DND-41 (cell line): ENCODE results near the gene SRRM1.
"Not testable (repeated sequence)": the region's sequence is repeated elsewhere in the genome, so short reads cannot be mapped to it uniquely, and the experiment has no call there.

ENCODE experiments used
- ATAC-seq: fragments of 200-7000 bp; cut with Tn5 transposase; 3 replicates; pipeline ENCODE4 v1.9.1; 2021; ENCODE audit warnings: low read depth; ENCODE audit not compliant: insufficient read depth
- DNase-seq: peaks from one replicate; pipeline ENCODE4 v3.0.0-alpha.2; 2020
- H2AFZ ChIP-seq: 2 replicates; pipeline ENCODE4 v1.6.0; 2012; ENCODE audit warnings: low read depth, low read length
- H3K27ac ChIP-seq: 2 replicates; pipeline ENCODE4 v1.5.1; 2012; ENCODE audit warnings: low read length, inconsistent platforms
- H3K27me3 ChIP-seq: fragments of 200-600 bp; sonication (generic); 2 replicates; pipeline ENCODE4 v1.6.0; 2012; ENCODE audit warnings: low read length, mild to moderate bottlenecking, inconsistent platforms; ENCODE audit not compliant: insufficient read depth, poor library complexity
- H3K36me3 ChIP-seq: 2 replicates; pipeline ENCODE4 v1.5.1; 2012; ENCODE audit warnings: low read length, inconsistent platforms; ENCODE audit not compliant: insufficient read depth
- H3K4me1 ChIP-seq: 2 replicates; pipeline ENCODE4 v1.5.1; 2012; ENCODE audit warnings: mild to moderate bottlenecking, low read length; ENCODE audit not compliant: insufficient read depth
- H3K4me2 ChIP-seq: 2 replicates; pipeline ENCODE4 v1.6.0; 2012; ENCODE audit warnings: mild to moderate bottlenecking, moderate library complexity, low read length, inconsistent platforms; ENCODE audit not compliant: insufficient read depth
- H3K4me3 ChIP-seq, 2 experiments: fragments of 200-600 bp in 1 of 2; shearing (Covaris generic) in 1 of 2; 2 replicates each; pipeline ENCODE4 v1.5.1; 2012 to 2016; ENCODE audit warnings: inconsistent platforms in 2 of 2, low read length in 2 of 2, mild to moderate bottlenecking in 2 of 2, low read depth in 1 of 2, moderate library complexity in 1 of 2
- H3K79me2 ChIP-seq: 2 replicates; pipeline ENCODE4 v1.6.0; 2012; ENCODE audit warnings: low read length, inconsistent platforms; ENCODE audit not compliant: insufficient read depth
- H3K9ac ChIP-seq: 2 replicates; pipeline ENCODE4 v1.6.0; 2012; ENCODE audit warnings: low read depth, mild to moderate bottlenecking, inconsistent platforms, low read length, moderate library complexity
- H3K9me3 ChIP-seq: 2 replicates; pipeline ENCODE4 v1.5.1; 2012; ENCODE audit warnings: low read length, moderate library complexity, mild to moderate bottlenecking, inconsistent platforms; ENCODE audit not compliant: insufficient read depth, severe bottlenecking
- H4K20me1 ChIP-seq: 2 replicates; pipeline ENCODE4 v1.6.0; 2012; ENCODE audit warnings: low read length; ENCODE audit not compliant: insufficient read depth
- CTCF ChIP-seq: IDR thresholded peaks from 2 replicates; pipeline ENCODE4 v1.5.1; 2012; ENCODE audit warnings: borderline replicate concordance, low read length, moderate library complexity, mild to moderate bottlenecking; ENCODE audit not compliant: poor library complexity, severe bottlenecking; ENCODE audit errors: extremely low read depth
- EZH2 ChIP-seq: IDR thresholded peaks from 3 replicates; pipeline ENCODE4 v1.6.1; 2012; ENCODE audit warnings: borderline replicate concordance, low read depth, mild to moderate bottlenecking, moderate library complexity, low read length, inconsistent platforms; ENCODE audit not compliant: severe bottlenecking

SRRM1 gene

DNA sequence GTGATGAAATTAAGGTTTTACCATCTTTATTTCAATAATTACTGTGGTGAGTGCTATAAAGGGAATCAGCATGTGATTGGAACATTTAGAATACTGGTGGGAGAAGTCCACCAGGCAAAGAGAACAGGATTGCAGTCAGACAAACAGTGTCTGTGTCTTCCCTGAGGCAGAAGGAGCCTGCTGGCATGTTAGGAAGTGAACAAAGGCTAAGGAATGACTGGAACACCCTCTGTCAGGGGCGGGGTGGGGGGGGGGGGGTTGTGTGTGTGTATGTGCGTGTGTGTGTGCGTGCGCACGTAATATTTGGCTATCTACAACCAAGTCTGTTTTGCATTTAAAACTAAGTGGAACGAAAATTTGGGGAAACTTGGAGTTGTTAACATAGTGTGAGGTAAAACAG lies 30.2 kb downstream of the SRRM1 start:
- H3K27ac ChIP-seq = no peak overlapping the region
- ATAC-seq (no peak), DNase-seq (no peak)
- H3K4me2 ChIP-seq = no peak overlapping the region
- no peaks in the 10 kb centered on the region for H3K4me1 ChIP-seq
- no peak for TF ChIP-seq EZH2
- TF ChIP-seq CTCF = no peak
- H3K4me3 ChIP-seq = no peak overlapping the region
- H3K36me3 ChIP-seq = peaks cover 68% of the 10 kb centered on the region
- H3K9me3 ChIP-seq = no peaks in the 10 kb centered on the region
- H3K27me3 ChIP-seq = no peaks in the 10 kb centered on the region
- H3K9ac ChIP-seq = no peak overlapping the region
- peaks cover 7% of the 10 kb centered on the region; the same call in 1 of the 2 replicates for H4K20me1 ChIP-seq
- H3K79me2 ChIP-seq = no peaks in the 10 kb centered on the region
- no peak overlapping the region for H2AFZ ChIP-seq

GRCh38 chr1:24678421-24678820 lies 35.3 kb downstream of the SRRM1 start:
- not testable (repeated sequence) for H2AFZ ChIP-seq, H3K4me3 ChIP-seq, H3K27ac ChIP-seq, ATAC-seq, H3K4me2 ChIP-seq, H3K27me3 ChIP-seq, H3K4me1 ChIP-seq, DNase-seq, H3K9me3 ChIP-seq, H3K9ac ChIP-seq, H3K79me2 ChIP-seq, H4K20me1 ChIP-seq
- peaks cover 19% of the 10 kb centered on the region for H3K36me3 ChIP-seq

GRCh38 chr1:24679725-24680124 lies 36.6 kb downstream of the SRRM1 start:
- Histone ChIP-seq H3K4me3 (no peak overlapping the region), H3K79me2 (no peaks in the 10 kb centered on the region), H3K9me3 (no peaks in the 10 kb centered on the region), H2AFZ (no peak overlapping the region), H3K27me3 (no peaks in the 10 kb centered on the region), H3K4me1 (no peaks in the 10 kb centered on the region), H4K20me1 (no peaks in the 10 kb centered on the region), H3K27ac (no peak overlapping the region), H3K36me3 (peaks cover 6% of the 10 kb centered on the region), H3K9ac (no peak overlapping the region), H3K4me2 (no peak overlapping the region)
- ATAC-seq (no peak), DNase-seq (no peak)
- TF ChIP-seq EZH2 (no peak), CTCF (no peak)

DNA sequence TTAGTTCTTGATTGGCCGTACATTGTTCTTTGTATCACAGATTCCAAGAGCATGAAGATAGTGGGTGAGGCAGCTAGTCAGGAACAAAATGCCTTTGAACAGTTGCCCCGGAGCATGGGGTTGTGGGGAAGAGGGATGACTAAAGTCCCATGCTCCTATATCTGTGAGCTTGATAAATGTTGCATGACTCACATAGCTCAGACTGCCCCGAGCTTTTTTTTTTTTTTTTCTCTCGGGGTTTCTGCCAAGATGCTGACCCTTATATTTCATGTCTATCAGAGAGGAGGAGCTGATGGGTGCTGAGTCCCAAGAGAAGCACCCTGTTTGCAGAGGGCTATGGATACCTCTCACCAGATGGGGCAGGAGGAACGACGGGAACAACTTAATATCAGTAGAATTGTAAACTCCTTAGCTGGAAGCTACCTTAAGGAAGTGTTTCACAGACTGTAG lies 40.6 kb downstream of the SRRM1 start:
- Histone ChIP-seq H3K36me3 (no peaks in the 10 kb centered on the region), H3K9me3 (no peaks in the 10 kb centered on the region), H3K4me1 (no peaks in the 10 kb centered on the region), H4K20me1 (no peaks in the 10 kb centered on the region), H3K9ac (no peak overlapping the region), H2AFZ (no peak overlapping the region), H3K79me2 (no peaks in the 10 kb centered on the region), H3K4me2 (no peak overlapping the region), H3K4me3 (no peak overlapping the region), H3K27me3 (no peaks in the 10 kb centered on the region), H3K27ac (no peak overlapping the region)
- no peak for TF ChIP-seq CTCF
- TF ChIP-seq EZH2 = no peak
- DNase-seq (no peak), ATAC-seq (no peak)
